GM19099 (cell line): Measurements from ENCODE around the gene JADE3.

ENCODE experiments used
- POLR2A ChIP-seq: IDR thresholded peaks from 3 replicates; pipeline ENCODE4 v1.6.1; 2011; ENCODE audit warnings: low read depth; ENCODE audit not compliant: insufficient read length; ENCODE audit errors: extremely low read depth

Gene JADE3

GRCh38 chrX:46917622-46918021 is 5.4 kb downstream of the JADE3 start:
- no peak for TF ChIP-seq POLR2A

- TF ChIP-seq POLR2A, result no peak
Observed at GRCh38 chrX:46918434-46918833, 6.2 kb downstream of the JADE3 start.

- TF ChIP-seq POLR2A, result no peak
Observed at GRCh38 chrX:46920235-46920634, 8.0 kb downstream of the JADE3 start.

GRCh38 chrX:46922611-46923010 is 10.4 kb downstream of the JADE3 start:
- TF ChIP-seq POLR2A, result no peak

- no peak for TF ChIP-seq POLR2A
Observed at GRCh38 chrX:46927718-46928117, 15.5 kb downstream of the JADE3 start.

- no peak for TF ChIP-seq POLR2A
Observed at GRCh38 chrX:46929439-46930261, 17.4 kb downstream of the JADE3 start.

GRCh38 chrX:46935295-46935694 is 23.1 kb downstream of the JADE3 start:
- TF ChIP-seq POLR2A, result no peak

- no peak for TF ChIP-seq POLR2A
Observed at GRCh38 chrX:46938589-46938988, 26.4 kb downstream of the JADE3 start.

GRCh38 chrX:46941341-46941740 is 29.1 kb downstream of the JADE3 start:
- no peak for TF ChIP-seq POLR2A

- no peak for TF ChIP-seq POLR2A
Observed at GRCh38 chrX:46953137-46953527, 40.9 kb downstream of the JADE3 start.

- TF ChIP-seq POLR2A, result no peak
Observed at GRCh38 chrX:46953597-46953996, 41.4 kb downstream of the JADE3 start.

GRCh38 chrX:46954716-46955115 is 42.5 kb downstream of the JADE3 start:
- TF ChIP-seq POLR2A, result no peak

- no peak for TF ChIP-seq POLR2A
Observed at GRCh38 chrX:46957297-46957696, 45.1 kb downstream of the JADE3 start.

- TF ChIP-seq POLR2A, result no peak
Observed at GRCh38 chrX:46959101-46959500, 46.9 kb downstream of the JADE3 start.

GRCh38 chrX:46959985-46960700 is 47.9 kb downstream of the JADE3 start:
- TF ChIP-seq POLR2A, result no peak

- no peak for TF ChIP-seq POLR2A
Observed at GRCh38 chrX:46961097-46961496, 48.9 kb downstream of the JADE3 start.
